DND-41 (cell line): ENCODE results near the gene LAMP2.

Experiments
- ATAC-seq: fragments of 200-7000 bp; cut with Tn5 transposase; 3 replicates; pipeline ENCODE4 v1.9.1; 2021; ENCODE audit warnings: low read depth; ENCODE audit not compliant: insufficient read depth
- DNase-seq: peaks from one replicate; pipeline ENCODE4 v3.0.0-alpha.2; 2020
- H2AFZ ChIP-seq: 2 replicates; pipeline ENCODE4 v1.6.0; 2012; ENCODE audit warnings: low read depth, low read length
- H3K27ac ChIP-seq: 2 replicates; pipeline ENCODE4 v1.5.1; 2012; ENCODE audit warnings: low read length, inconsistent platforms
- H3K27me3 ChIP-seq: fragments of 200-600 bp; sonication (generic); 2 replicates; pipeline ENCODE4 v1.6.0; 2012; ENCODE audit warnings: low read length, mild to moderate bottlenecking, inconsistent platforms; ENCODE audit not compliant: insufficient read depth, poor library complexity
- H3K36me3 ChIP-seq: 2 replicates; pipeline ENCODE4 v1.5.1; 2012; ENCODE audit warnings: low read length, inconsistent platforms; ENCODE audit not compliant: insufficient read depth
- H3K4me1 ChIP-seq: 2 replicates; pipeline ENCODE4 v1.5.1; 2012; ENCODE audit warnings: mild to moderate bottlenecking, low read length; ENCODE audit not compliant: insufficient read depth
- H3K4me2 ChIP-seq: 2 replicates; pipeline ENCODE4 v1.6.0; 2012; ENCODE audit warnings: mild to moderate bottlenecking, moderate library complexity, low read length, inconsistent platforms; ENCODE audit not compliant: insufficient read depth
- H3K4me3 ChIP-seq, 2 experiments: fragments of 200-600 bp in 1 of 2; shearing (Covaris generic) in 1 of 2; 2 replicates each; pipeline ENCODE4 v1.5.1; 2012 to 2016; ENCODE audit warnings: inconsistent platforms in 2 of 2, low read length in 2 of 2, mild to moderate bottlenecking in 2 of 2, low read depth in 1 of 2, moderate library complexity in 1 of 2
- H3K79me2 ChIP-seq: 2 replicates; pipeline ENCODE4 v1.6.0; 2012; ENCODE audit warnings: low read length, inconsistent platforms; ENCODE audit not compliant: insufficient read depth
- H3K9ac ChIP-seq: 2 replicates; pipeline ENCODE4 v1.6.0; 2012; ENCODE audit warnings: low read depth, mild to moderate bottlenecking, inconsistent platforms, low read length, moderate library complexity
- H3K9me3 ChIP-seq: 2 replicates; pipeline ENCODE4 v1.5.1; 2012; ENCODE audit warnings: low read length, moderate library complexity, mild to moderate bottlenecking, inconsistent platforms; ENCODE audit not compliant: insufficient read depth, severe bottlenecking
- H4K20me1 ChIP-seq: 2 replicates; pipeline ENCODE4 v1.6.0; 2012; ENCODE audit warnings: low read length; ENCODE audit not compliant: insufficient read depth
- EZH2 ChIP-seq: IDR thresholded peaks from 3 replicates; pipeline ENCODE4 v1.6.1; 2012; ENCODE audit warnings: borderline replicate concordance, low read depth, mild to moderate bottlenecking, moderate library complexity, low read length, inconsistent platforms; ENCODE audit not compliant: severe bottlenecking
- TF ChIP-seq, protein P1 (sequence below): IDR thresholded peaks from 2 replicates; pipeline ENCODE4 v1.5.1; 2012; ENCODE audit warnings: borderline replicate concordance, low read length, moderate library complexity, mild to moderate bottlenecking; ENCODE audit not compliant: poor library complexity, severe bottlenecking; ENCODE audit errors: extremely low read depth

Gene LAMP2

DNA sequence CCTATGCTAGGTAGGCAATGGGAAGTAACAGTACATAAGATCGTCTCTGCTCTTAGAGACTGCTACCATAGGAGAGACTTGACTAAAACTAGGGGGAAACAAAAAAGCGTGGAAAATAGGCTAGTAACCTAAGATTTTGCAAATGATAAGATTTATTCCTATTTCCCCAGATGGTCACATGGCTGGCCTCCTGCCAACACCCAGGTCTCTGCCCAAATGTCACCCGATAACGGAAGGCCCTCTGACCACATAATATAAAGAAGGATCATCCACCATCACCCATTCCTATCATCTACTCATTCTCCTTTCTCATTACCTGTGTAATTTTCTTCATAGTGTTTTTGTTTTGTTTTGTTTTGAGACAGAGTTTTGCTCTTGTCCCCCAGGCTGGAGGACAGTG, 4.7 kb downstream of the LAMP2 start:
- no peaks in the 10 kb centered on the region for H3K27me3 ChIP-seq
- H3K4me2 ChIP-seq, result peak overlapping the region; percentile 17; the same call in 1 of the 2 replicates
- H3K79me2 ChIP-seq, result peaks cover 98% of the 10 kb centered on the region
- no peak overlapping the region for H3K9ac ChIP-seq
- peaks cover 66% of the 10 kb centered on the region for H3K4me1 ChIP-seq
- no peak overlapping the region for H3K4me3 ChIP-seq
- H3K9me3 ChIP-seq, result no peaks in the 10 kb centered on the region
- H3K36me3 ChIP-seq, result no peaks in the 10 kb centered on the region
- H4K20me1 ChIP-seq, result peaks cover 17% of the 10 kb centered on the region; the same call in 1 of the 2 replicates
- DNase-seq, result no peak
- H2AFZ ChIP-seq, result no peak overlapping the region
- TF ChIP-seq, protein P1, sequence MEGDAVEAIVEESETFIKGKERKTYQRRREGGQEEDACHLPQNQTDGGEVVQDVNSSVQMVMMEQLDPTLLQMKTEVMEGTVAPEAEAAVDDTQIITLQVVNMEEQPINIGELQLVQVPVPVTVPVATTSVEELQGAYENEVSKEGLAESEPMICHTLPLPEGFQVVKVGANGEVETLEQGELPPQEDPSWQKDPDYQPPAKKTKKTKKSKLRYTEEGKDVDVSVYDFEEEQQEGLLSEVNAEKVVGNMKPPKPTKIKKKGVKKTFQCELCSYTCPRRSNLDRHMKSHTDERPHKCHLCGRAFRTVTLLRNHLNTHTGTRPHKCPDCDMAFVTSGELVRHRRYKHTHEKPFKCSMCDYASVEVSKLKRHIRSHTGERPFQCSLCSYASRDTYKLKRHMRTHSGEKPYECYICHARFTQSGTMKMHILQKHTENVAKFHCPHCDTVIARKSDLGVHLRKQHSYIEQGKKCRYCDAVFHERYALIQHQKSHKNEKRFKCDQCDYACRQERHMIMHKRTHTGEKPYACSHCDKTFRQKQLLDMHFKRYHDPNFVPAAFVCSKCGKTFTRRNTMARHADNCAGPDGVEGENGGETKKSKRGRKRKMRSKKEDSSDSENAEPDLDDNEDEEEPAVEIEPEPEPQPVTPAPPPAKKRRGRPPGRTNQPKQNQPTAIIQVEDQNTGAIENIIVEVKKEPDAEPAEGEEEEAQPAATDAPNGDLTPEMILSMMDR, result no peak
- TF ChIP-seq EZH2, result no peak
- ATAC-seq, result no peak
- H3K27ac ChIP-seq, result no peak overlapping the region

- Histone ChIP-seq H3K27ac (no peak overlapping the region), H3K4me2 (0 out of 2 replicates have a peak overlapping the region, but pooled peaks have one; percentile 27), H3K4me1 (peaks cover 76% of the 10 kb centered on the region), H3K27me3 (no peaks in the 10 kb centered on the region), H3K79me2 (peaks cover 100% of the 10 kb centered on the region), H3K4me3 (no peak overlapping the region), H3K9ac (no peak overlapping the region), H2AFZ (no peak overlapping the region), H4K20me1 (peaks cover 23% of the 10 kb centered on the region; the same call in 1 of the 2 replicates), H3K36me3 (no peaks in the 10 kb centered on the region), H3K9me3 (no peaks in the 10 kb centered on the region)
- TF ChIP-seq, protein P1, result no peak
- ATAC-seq, result no peak
- no peak for DNase-seq
Measured at GRCh38 chrX:120463241-120463640, 5.9 kb downstream of the LAMP2 start.

DNA sequence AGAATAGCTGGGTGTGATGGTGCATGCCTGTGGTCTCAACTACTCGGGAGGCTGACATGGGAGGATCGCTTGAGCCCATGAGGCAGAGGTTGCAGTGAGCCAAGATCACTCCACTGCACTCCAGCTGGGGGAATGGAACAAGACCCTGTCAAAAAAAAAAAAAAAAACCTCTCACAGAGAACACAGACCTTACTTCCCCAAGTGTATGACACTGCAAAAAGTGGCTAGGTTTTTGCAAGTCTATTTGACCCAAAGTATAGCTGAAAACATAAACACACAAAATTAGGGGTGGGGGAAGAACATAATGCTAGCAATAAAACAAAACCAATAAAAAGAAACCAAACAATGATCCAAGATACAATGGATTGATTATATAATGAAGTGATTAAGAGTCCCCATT, 6.7 kb downstream of the LAMP2 start:
- Histone ChIP-seq H3K4me1 (peaks cover 76% of the 10 kb centered on the region), H3K9ac (no peak overlapping the region), H3K9me3 (no peaks in the 10 kb centered on the region), H3K79me2 (peaks cover 95% of the 10 kb centered on the region), H3K4me3 (no peak overlapping the region), H3K27me3 (no peaks in the 10 kb centered on the region), H2AFZ (no peak overlapping the region), H3K27ac (no peak overlapping the region), H3K4me2 (no peak overlapping the region), H3K36me3 (no peaks in the 10 kb centered on the region), H4K20me1 (peaks cover 25% of the 10 kb centered on the region; the same call in 1 of the 2 replicates)
- ATAC-seq (no peak), DNase-seq (no peak)
- TF ChIP-seq, protein P1, result no peak
- no peak for TF ChIP-seq EZH2

GRCh38 chrX:120459309-120459708, 9.8 kb downstream of the LAMP2 start:
- Histone ChIP-seq H4K20me1 (peaks cover 24% of the 10 kb centered on the region; the same call in 1 of the 2 replicates), H3K27ac (peak overlapping the region; percentile 79), H3K4me2 (peak overlapping the region; percentile 66; the same call in 1 of the 2 replicates), H3K4me1 (peaks cover 72% of the 10 kb centered on the region), H3K9ac (no peak overlapping the region), H2AFZ (no peak overlapping the region), H3K36me3 (peaks cover 19% of the 10 kb centered on the region), H3K9me3 (no peaks in the 10 kb centered on the region), H3K79me2 (peaks cover 85% of the 10 kb centered on the region), H3K27me3 (no peaks in the 10 kb centered on the region), H3K4me3 (no peak overlapping the region)
- ATAC-seq (no peak), DNase-seq (no peak)
- TF ChIP-seq, protein P1, result no peak
- no peak for TF ChIP-seq EZH2
